ENCODE results near the gene GNPDA2. TPM values are rescaled to one million over a fixed set of nuclear protein-coding genes. Genes with fewer than 3 reads are reported as not detected.

Gene GNPDA2
- total and polyA plus RNA-seq, 9 of the 15 experiments (the other 6 are each of a cell fraction or from before 2014, with no cell fraction given) = 10.6 to 20.4 (median 13.0) TPM

- TF ChIP-seq TBP (optimal IDR thresholded peaks at IDR 0.05; ENCODE audit: low read depth, low read length) = peak; percentile 50
- TF ChIP-seq STAG1 (CRISPR knock-in tag; IDR thresholded peaks at IDR 0.05; ENCODE audit: borderline replicate concordance) = no peak
- no peak for TF ChIP-seq ASH1L (IDR thresholded peaks at IDR 0.05; ENCODE audit: borderline replicate concordance, low read depth, partially characterized antibody)
- no peak for TF ChIP-seq SIX5 (IDR thresholded peaks at IDR 0.05; ENCODE audit: borderline replicate concordance in 1 of 2, insufficient read depth in 1 of 2, low read depth in 1 of 2, low read length in 2 of 2)
- TF ChIP-seq MTA3 (IDR thresholded peaks at IDR 0.05; ENCODE audit: borderline replicate concordance) = no peak
- TF ChIP-seq TAF7 (tag; IDR thresholded peaks at IDR 0.05) = no peak
- TF ChIP-seq MNT (conservative IDR thresholded peaks at IDR 0.05) = 0 out of 4 replicates have a peak, but pooled peaks of 1 of the 2 experiments have one; percentile 4
- peak; percentile 35; the same call in 1 of the 2 replicates for TF ChIP-seq CEBPB (tag; IDR thresholded peaks at IDR 0.05)
- TF ChIP-seq ELK3 (CRISPR knock-in tag; IDR thresholded peaks at IDR 0.05) = no peak
- TF ChIP-seq, protein P1, sequence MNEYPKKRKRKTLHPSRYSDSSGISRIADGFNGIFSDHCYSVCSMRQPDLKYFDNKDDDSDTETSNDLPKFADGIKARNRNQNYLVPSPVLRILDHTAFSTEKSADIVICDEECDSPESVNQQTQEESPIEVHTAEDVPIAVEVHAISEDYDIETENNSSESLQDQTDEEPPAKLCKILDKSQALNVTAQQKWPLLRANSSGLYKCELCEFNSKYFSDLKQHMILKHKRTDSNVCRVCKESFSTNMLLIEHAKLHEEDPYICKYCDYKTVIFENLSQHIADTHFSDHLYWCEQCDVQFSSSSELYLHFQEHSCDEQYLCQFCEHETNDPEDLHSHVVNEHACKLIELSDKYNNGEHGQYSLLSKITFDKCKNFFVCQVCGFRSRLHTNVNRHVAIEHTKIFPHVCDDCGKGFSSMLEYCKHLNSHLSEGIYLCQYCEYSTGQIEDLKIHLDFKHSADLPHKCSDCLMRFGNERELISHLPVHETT (CRISPR knock-in tag; conservative IDR thresholded peaks at IDR 0.05 in 1 of 2, IDR thresholded peaks at IDR 0.05 in 1 of 2) = no peak
- no peak for TF ChIP-seq CTCF (IDR thresholded peaks at IDR 0.05 in 2 of 3, conservative IDR thresholded peaks at IDR 0.05 in 1 of 3; ENCODE audit: insufficient read depth in 2 of 3, low read depth in 1 of 3, low read length in 3 of 3)
- TF ChIP-seq KLF6 (CRISPR knock-in tag; IDR thresholded peaks at IDR 0.05; ENCODE audit: borderline replicate concordance) = no peak
- TF ChIP-seq RBM22 (IDR thresholded peaks at IDR 0.05; ENCODE audit: low read depth, low read length, poor library complexity, severe bottlenecking) = no peak
Observed at GRCh38 chr4:44725726-44726037, 674 bp downstream of the GNPDA2 start (continued).

Data from K562 (cell line).